Left ventricle myocardium inferior (tissue), 1 donor: ENCODE measurements around the gene GPR107. TPM values are rescaled to one million over a fixed set of nuclear protein-coding genes. Genes with fewer than 3 reads are reported as not detected.

ENCODE experiments used
- DNase-seq: peaks from one replicate; pipeline ENCODE4 v3.0.0-alpha.2; 2020
- H3K27ac ChIP-seq: fragments of 200-600 bp; replicated peaks from 2 replicates; pipeline ENCODE4 v1.8.0; 2021
- H3K27me3 ChIP-seq: fragments of 200-600 bp; 2 replicates; pipeline ENCODE4 v1.8.0; 2021; ENCODE audit warnings: low read depth
- H3K36me3 ChIP-seq: fragments of 200-600 bp; 2 replicates; pipeline ENCODE4 v1.8.0; 2021
- H3K4me1 ChIP-seq: fragments of 200-600 bp; 2 replicates; pipeline ENCODE4 v1.8.0; 2021
- H3K4me3 ChIP-seq: fragments of 200-600 bp; 2 replicates; pipeline ENCODE4 v1.8.0; 2021; ENCODE audit warnings: mild to moderate bottlenecking, moderate library complexity
- H3K9me3 ChIP-seq: fragments of 200-600 bp; replicated peaks from 2 replicates; pipeline ENCODE4 v1.8.0; 2021
- intact Hi-C: fragments of 100-400 bp; cut with micrococcal nuclease; formaldehyde crosslinking; loops from one replicate; pipeline ENCODE4 v1.11.0; 2022
- total RNA-seq: library from RNA; stranded (reverse); fragmentation: NEBNext Ultra II Directional; extraction: Animal tissue kit (Norgen Biotek cat#: 25700); gene quantifications from one replicate; pipeline ENCODE4 v1.2.1, GENCODE V29; 2021
- TF ChIP-seq, protein P1 (sequence below): fragments of 200-600 bp; IDR thresholded peaks from 2 replicates; pipeline ENCODE4 v1.8.0; 2021; ENCODE audit warnings: antibody characterized with exemption, mild to moderate bottlenecking, borderline replicate concordance
- donor health status: DM: no; HTN: yes; CAD: no; lungs with severe emphysema.

GPR107 gene
- total RNA-seq, 1 donor from 2014 or later: 23.3 TPM

DNA sequence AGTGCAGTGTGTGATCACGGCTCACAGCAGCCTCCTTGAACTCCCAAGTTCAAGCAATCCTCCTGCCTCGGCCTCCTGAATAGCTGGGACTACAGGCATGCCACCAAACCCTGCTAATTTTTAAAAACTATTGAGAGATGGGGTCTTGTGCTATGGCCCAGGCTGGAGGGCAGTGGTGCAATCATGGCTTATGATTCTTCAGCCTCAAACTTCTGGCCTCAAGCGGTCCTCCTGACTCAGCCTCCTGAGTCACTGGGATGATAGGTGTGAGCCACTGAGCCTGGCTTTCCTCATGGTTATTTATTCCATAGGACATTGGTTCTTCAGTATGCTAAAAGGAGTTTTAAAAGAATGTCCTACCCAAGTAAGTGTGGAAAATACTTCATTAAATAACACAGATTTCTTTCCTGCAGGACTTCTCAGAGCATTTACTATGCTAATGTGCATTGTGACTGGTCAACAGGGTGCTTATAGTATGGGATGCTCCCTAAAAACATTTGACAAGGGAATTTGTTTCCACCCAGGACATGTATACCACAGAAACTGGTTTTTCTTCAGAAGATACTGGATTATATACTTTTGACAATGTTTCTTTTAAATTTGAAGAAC lies 107.3 kb downstream of the GPR107 start:
- H3K4me3 ChIP-seq: no peak overlapping the region
- H3K27me3 ChIP-seq: no peaks in the 10 kb centered on the region
- H3K27ac ChIP-seq: no peak overlapping the region
- TF ChIP-seq, protein P1, sequence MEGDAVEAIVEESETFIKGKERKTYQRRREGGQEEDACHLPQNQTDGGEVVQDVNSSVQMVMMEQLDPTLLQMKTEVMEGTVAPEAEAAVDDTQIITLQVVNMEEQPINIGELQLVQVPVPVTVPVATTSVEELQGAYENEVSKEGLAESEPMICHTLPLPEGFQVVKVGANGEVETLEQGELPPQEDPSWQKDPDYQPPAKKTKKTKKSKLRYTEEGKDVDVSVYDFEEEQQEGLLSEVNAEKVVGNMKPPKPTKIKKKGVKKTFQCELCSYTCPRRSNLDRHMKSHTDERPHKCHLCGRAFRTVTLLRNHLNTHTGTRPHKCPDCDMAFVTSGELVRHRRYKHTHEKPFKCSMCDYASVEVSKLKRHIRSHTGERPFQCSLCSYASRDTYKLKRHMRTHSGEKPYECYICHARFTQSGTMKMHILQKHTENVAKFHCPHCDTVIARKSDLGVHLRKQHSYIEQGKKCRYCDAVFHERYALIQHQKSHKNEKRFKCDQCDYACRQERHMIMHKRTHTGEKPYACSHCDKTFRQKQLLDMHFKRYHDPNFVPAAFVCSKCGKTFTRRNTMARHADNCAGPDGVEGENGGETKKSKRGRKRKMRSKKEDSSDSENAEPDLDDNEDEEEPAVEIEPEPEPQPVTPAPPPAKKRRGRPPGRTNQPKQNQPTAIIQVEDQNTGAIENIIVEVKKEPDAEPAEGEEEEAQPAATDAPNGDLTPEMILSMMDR: no peak
- no peaks in the 10 kb centered on the region for H3K9me3 ChIP-seq
- no peaks in the 10 kb centered on the region for H3K4me1 ChIP-seq
- DNase-seq: no peak
- intact Hi-C loops: no loop called here
- H3K36me3 ChIP-seq: no peaks in the 10 kb centered on the region

DNA sequence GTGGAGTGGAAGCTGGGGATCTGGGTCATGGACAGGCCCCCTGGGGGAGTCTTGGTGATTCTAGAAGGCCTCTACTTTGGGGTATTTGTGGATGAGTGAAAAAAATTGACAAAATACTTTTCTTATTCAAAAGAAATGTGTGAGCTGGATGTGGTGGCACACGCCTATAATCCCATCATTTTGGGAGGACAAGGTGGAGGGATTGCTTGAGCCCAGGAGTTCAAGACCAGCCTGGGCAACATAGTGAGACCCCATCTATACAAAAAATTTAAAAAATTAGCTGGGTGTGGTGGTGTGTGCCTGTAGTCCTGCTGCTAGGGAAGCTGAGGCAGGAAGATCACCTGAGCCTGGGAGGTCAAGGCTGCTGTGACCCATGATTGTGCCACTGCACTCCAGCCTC lies 111.9 kb downstream of the GPR107 start:
- intact Hi-C loops: no loop called here
- DNase-seq: no peak
- H3K9me3 ChIP-seq: no peaks in the 10 kb centered on the region
- no peak overlapping the region for H3K27ac ChIP-seq
- no peaks in the 10 kb centered on the region for H3K36me3 ChIP-seq
- TF ChIP-seq, protein P1: no peak
- H3K4me1 ChIP-seq: no peaks in the 10 kb centered on the region
- H3K27me3 ChIP-seq: no peaks in the 10 kb centered on the region
- no peak overlapping the region for H3K4me3 ChIP-seq

DNA sequence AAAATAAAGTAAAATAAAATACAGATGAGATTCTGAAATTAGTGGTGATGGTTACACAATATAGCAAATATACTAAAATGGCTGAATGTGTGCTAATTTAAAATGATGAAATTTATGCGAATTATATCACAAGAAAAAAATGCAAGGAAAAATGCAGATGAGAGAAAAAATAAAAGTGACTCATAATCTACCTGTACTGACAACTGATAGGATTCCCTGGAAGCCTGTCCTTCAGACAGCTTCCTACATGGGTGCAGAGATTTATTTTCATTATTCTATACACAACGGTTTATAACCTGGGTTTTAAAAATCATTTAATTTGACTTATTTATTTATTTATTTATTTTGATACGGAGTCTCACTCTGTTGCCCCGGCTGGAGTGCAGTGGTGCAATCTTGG lies 112.7 kb downstream of the GPR107 start:
- Histone ChIP-seq H3K27me3 (no peaks in the 10 kb centered on the region), H3K4me3 (no peak overlapping the region), H3K36me3 (no peaks in the 10 kb centered on the region), H3K27ac (no peak overlapping the region), H3K4me1 (no peaks in the 10 kb centered on the region), H3K9me3 (no peaks in the 10 kb centered on the region)
- intact Hi-C loops: no loop called here
- TF ChIP-seq, protein P1: no peak
- no peak for DNase-seq

DNA sequence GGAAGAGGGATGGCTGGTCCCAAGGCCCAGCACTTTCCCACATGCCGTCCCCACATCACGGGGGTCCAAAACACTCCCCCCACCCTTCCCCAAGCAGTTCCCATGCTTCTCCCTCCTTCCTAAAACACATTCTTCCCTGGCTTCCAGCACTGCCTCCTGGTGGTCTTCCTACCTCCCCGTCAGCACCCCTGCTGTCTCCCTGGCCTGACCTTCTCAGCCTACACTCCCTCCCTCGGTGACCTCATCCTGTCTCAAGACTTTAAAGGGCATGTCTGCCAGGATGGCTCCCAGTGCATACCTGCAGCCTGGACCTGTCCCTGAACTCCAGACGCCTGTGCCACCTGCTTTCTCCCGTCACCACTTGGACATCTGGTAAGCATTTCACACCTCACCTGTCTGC lies 114.2 kb downstream of the GPR107 start:
- H3K4me3 ChIP-seq: no peak overlapping the region
- no peak for DNase-seq
- H3K27ac ChIP-seq: no peak overlapping the region
- H3K4me1 ChIP-seq: peaks cover 9% of the 10 kb centered on the region
- TF ChIP-seq, protein P1: no peak
- intact Hi-C loops: no loop called here
- H3K9me3 ChIP-seq: no peaks in the 10 kb centered on the region
- H3K36me3 ChIP-seq: no peaks in the 10 kb centered on the region
- peaks cover 2% of the 10 kb centered on the region for H3K27me3 ChIP-seq

DNA sequence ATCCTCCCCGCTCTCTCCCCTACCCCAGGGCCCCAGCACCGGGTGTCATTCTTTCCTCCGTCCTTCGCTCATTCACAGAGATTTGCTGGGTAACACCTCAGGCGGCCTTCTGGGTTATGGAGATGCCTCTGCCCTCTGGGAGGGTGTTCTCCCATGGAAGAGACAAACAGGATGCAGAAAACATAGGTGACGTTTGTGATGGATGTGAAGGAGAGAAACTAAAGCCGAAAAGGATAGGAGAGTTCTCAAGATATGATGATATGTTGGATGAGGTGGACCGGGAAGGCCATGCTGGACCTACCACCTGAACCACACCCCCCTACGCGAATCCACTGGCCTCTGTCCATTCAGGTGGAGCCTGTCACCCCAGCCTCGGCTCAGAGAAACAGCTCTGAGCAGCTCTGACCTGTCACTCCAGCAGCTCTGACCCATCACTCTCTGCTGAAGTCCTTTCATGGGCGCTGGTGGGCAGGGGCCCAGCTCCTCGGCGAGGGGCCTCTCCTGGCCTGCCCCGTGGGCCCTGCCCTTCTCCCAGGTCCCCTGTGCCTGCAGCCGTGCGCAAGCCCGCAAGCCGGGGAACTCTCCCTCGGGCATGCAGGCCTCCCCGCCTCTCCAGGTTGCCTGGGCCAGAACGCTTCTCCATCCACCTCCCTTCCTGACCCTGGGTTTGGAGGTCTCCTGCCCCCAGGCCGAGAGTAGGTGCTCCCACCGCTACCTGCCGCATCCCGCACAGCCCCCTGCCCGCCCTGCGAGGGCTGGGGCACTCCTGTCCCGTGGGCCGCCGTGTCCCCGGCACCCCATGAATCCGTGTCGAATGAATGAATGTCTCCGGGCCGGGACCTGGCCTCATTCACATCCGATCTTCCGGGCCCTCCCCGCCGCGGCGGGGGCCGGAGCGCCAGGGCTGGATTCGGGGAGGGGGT lies 117.8 kb downstream of the GPR107 start:
- DNase-seq: no peak
- Histone ChIP-seq H3K36me3 (no peaks in the 10 kb centered on the region), H3K4me3 (peak overlapping the region; percentile 69), H3K27ac (peak overlapping the region; percentile 8), H3K4me1 (peaks cover 16% of the 10 kb centered on the region), H3K9me3 (no peaks in the 10 kb centered on the region), H3K27me3 (peaks cover 17% of the 10 kb centered on the region)
- intact Hi-C loops: no loop called here
- TF ChIP-seq, protein P1: no peak
